HEK293 (cell line): Measurements from ENCODE around the gene EIF4EBP3.

Experiments used
- CTCF ChIA-PET: fragments of 350-600 bp; formaldehyde crosslinking; extraction: SDS; loops from one replicate; lab custom pipeline; 2021; ENCODE audit warnings: antibody characterized with exemption; lab: Yijun Ruan, JAX
- POLR2A ChIA-PET: fragments of 300-600 bp; formaldehyde crosslinking; extraction: SDS; loops from one replicate; lab custom pipeline; 2020; ENCODE audit warnings: antibody characterized with exemption, inconsistent platforms; lab: Yijun Ruan, JAX
- H3K27ac ChIP-seq: fragments of 200-500 bp; sonication (Bioruptor generic); 2 replicates; pipeline ENCODE4 v1.5.1; 2014; ENCODE audit warnings: low read depth, low read length, control low read depth, inconsistent platforms; ENCODE audit errors: extremely low read depth
- H3K36me3 ChIP-seq, 2 experiments: fragments of 200-500 bp in 1 of 2; sonication (Bioruptor generic) in 1 of 2; 1 replicate in 1 of 2; 2 replicates in 1 of 2; pipeline ENCODE4 v1.5.1; 2014 to 2017; ENCODE audit warnings: inconsistent platforms in 2 of 2, low read length in 2 of 2; ENCODE audit not compliant: control insufficient read depth in 2 of 2, insufficient read depth in 1 of 2
- H3K4me1 ChIP-seq: fragments of 200-500 bp; sonication (Bioruptor generic); 2 replicates; pipeline ENCODE4 v1.5.1; 2014; ENCODE audit warnings: mild to moderate bottlenecking, low read length, inconsistent platforms; ENCODE audit not compliant: control insufficient read depth, insufficient read depth
- H3K4me3 ChIP-seq: 2 replicates; pipeline ENCODE4 v1.5.1; 2011; ENCODE audit warnings: low read depth, mild to moderate bottlenecking, control low read depth, low read length, moderate library complexity
- H3K9me3 ChIP-seq: fragments of 200-500 bp; sonication (Bioruptor generic); 2 replicates; pipeline ENCODE4 v1.5.1; 2014; ENCODE audit warnings: low read depth, low read length, inconsistent platforms; ENCODE audit not compliant: control insufficient read depth, insufficient read depth
- AEBP2 ChIP-seq: fragments of 450-650 bp; formaldehyde crosslinking; IDR thresholded peaks from 2 replicates; pipeline ENCODE4 v1.5.1; 2016; ENCODE audit warnings: missing biosample characterization, missing genetic modification characterization, borderline replicate concordance
- EGR2 ChIP-seq: fragments of 450-650 bp; formaldehyde crosslinking; IDR thresholded peaks from 2 replicates; pipeline ENCODE4 v1.5.1; 2016; ENCODE audit warnings: low read depth, missing biosample characterization, missing genetic modification characterization
- FEZF1 ChIP-seq: fragments of 450-650 bp; formaldehyde crosslinking; IDR thresholded peaks from 2 replicates; pipeline ENCODE4 v1.5.1; 2016; ENCODE audit warnings: missing biosample characterization, missing genetic modification characterization
- KLF16 ChIP-seq: fragments of 450-650 bp; formaldehyde crosslinking; IDR thresholded peaks from 2 replicates; pipeline ENCODE4 v1.5.1; 2017; ENCODE audit warnings: missing biosample characterization, missing genetic modification characterization
- OVOL3 ChIP-seq: fragments of 450-650 bp; formaldehyde crosslinking; IDR thresholded peaks from 2 replicates; pipeline ENCODE4 v1.5.1; 2016; ENCODE audit warnings: missing biosample characterization, missing genetic modification characterization
- RBAK ChIP-seq: fragments of 450-650 bp; formaldehyde crosslinking; IDR thresholded peaks from 2 replicates; pipeline ENCODE4 v1.5.1; 2016; ENCODE audit warnings: missing biosample characterization, missing genetic modification characterization
- REST ChIP-seq: fragments of 450-650 bp; formaldehyde crosslinking; IDR thresholded peaks from 2 replicates; pipeline ENCODE4 v1.5.1; 2016; ENCODE audit warnings: missing biosample characterization, missing genetic modification characterization
- SALL2 ChIP-seq: fragments of 450-650 bp; formaldehyde crosslinking; IDR thresholded peaks from 2 replicates; pipeline ENCODE4 v1.5.0; 2017; ENCODE audit warnings: missing biosample characterization, mild to moderate bottlenecking, missing genetic modification characterization, borderline replicate concordance
- WT1 ChIP-seq: fragments of 450-650 bp; formaldehyde crosslinking; IDR thresholded peaks from 2 replicates; pipeline ENCODE4 v1.5.1; 2016; ENCODE audit warnings: missing biosample characterization, missing genetic modification characterization
- ZBTB49 ChIP-seq: fragments of 450-650 bp; formaldehyde crosslinking; IDR thresholded peaks from 2 replicates; pipeline ENCODE4 v1.5.1; 2016; ENCODE audit warnings: missing biosample characterization, missing genetic modification characterization, low read depth
- ZBTB8A ChIP-seq: fragments of 450-650 bp; formaldehyde crosslinking; IDR thresholded peaks from 2 replicates; pipeline ENCODE4 v1.5.1; 2016; ENCODE audit warnings: missing biosample characterization, missing genetic modification characterization
- ZNF175 ChIP-seq: fragments of 450-650 bp; formaldehyde crosslinking; IDR thresholded peaks from 2 replicates; pipeline ENCODE4 v1.5.1; 2016; ENCODE audit warnings: missing biosample characterization, missing genetic modification characterization
- ZNF221 ChIP-seq: fragments of 450-650 bp; formaldehyde crosslinking; IDR thresholded peaks from 2 replicates; pipeline ENCODE4 v1.5.1; 2017; ENCODE audit warnings: missing biosample characterization, missing genetic modification characterization, borderline replicate concordance
- ZNF292 ChIP-seq: fragments of 450-650 bp; formaldehyde crosslinking; IDR thresholded peaks from 2 replicates; pipeline ENCODE4 v1.5.1; 2016; ENCODE audit warnings: low read depth, missing biosample characterization, missing genetic modification characterization, borderline replicate concordance
- ZNF311 ChIP-seq: fragments of 450-650 bp; formaldehyde crosslinking; IDR thresholded peaks from 2 replicates; pipeline ENCODE4 v1.5.1; 2017; ENCODE audit warnings: missing biosample characterization, missing genetic modification characterization, borderline replicate concordance
- ZNF366 ChIP-seq: fragments of 450-650 bp; formaldehyde crosslinking; conservative IDR thresholded peaks from 2 replicates; pipeline ENCODE4 v1.5.1; 2016; ENCODE audit warnings: missing biosample characterization, missing genetic modification characterization
- ZNF391 ChIP-seq: fragments of 450-650 bp; formaldehyde crosslinking; IDR thresholded peaks from 2 replicates; pipeline ENCODE4 v1.5.1; 2016; ENCODE audit warnings: low read depth, missing biosample characterization, missing genetic modification characterization, borderline replicate concordance
- ZNF416 ChIP-seq: fragments of 450-650 bp; formaldehyde crosslinking; IDR thresholded peaks from 2 replicates; pipeline ENCODE4 v1.5.1; 2016; ENCODE audit warnings: missing biosample characterization, missing genetic modification characterization
- ZNF510 ChIP-seq: fragments of 450-650 bp; formaldehyde crosslinking; IDR thresholded peaks from 2 replicates; pipeline ENCODE4 v1.5.1; 2018; ENCODE audit warnings: mild to moderate bottlenecking, missing genetic modification characterization, missing biosample characterization; ENCODE audit not compliant: insufficient replicate concordance
- ZNF514 ChIP-seq: fragments of 450-650 bp; formaldehyde crosslinking; IDR thresholded peaks from 2 replicates; pipeline ENCODE4 v1.5.1; 2016; ENCODE audit warnings: missing biosample characterization, missing genetic modification characterization
- ZNF548 ChIP-seq: fragments of 450-650 bp; formaldehyde crosslinking; IDR thresholded peaks from 2 replicates; pipeline ENCODE4 v1.5.1; 2016; ENCODE audit warnings: missing biosample characterization, missing genetic modification characterization
- ZNF600 ChIP-seq: fragments of 450-650 bp; formaldehyde crosslinking; IDR thresholded peaks from 2 replicates; pipeline ENCODE4 v1.5.1; 2016; ENCODE audit warnings: missing biosample characterization, missing genetic modification characterization
- ZNF629 ChIP-seq: fragments of 450-650 bp; formaldehyde crosslinking; IDR thresholded peaks from 2 replicates; pipeline ENCODE4 v1.5.1; 2017; ENCODE audit warnings: missing biosample characterization, missing genetic modification characterization
- ZNF654 ChIP-seq: fragments of 450-650 bp; formaldehyde crosslinking; IDR thresholded peaks from 2 replicates; pipeline ENCODE4 v1.5.1; 2016; ENCODE audit warnings: low read depth, missing biosample characterization, missing genetic modification characterization
- ZNF670 ChIP-seq: fragments of 450-650 bp; formaldehyde crosslinking; IDR thresholded peaks from 2 replicates; pipeline ENCODE4 v1.5.1; 2016; ENCODE audit warnings: missing biosample characterization, missing genetic modification characterization, low read depth
- ZNF707 ChIP-seq: fragments of 450-650 bp; formaldehyde crosslinking; IDR thresholded peaks from 2 replicates; pipeline ENCODE4 v1.5.1; 2016; ENCODE audit warnings: missing biosample characterization, missing genetic modification characterization
- ZNF768 ChIP-seq: fragments of 450-650 bp; formaldehyde crosslinking; IDR thresholded peaks from 2 replicates; pipeline ENCODE4 v1.5.1; 2018; ENCODE audit warnings: missing biosample characterization, mild to moderate bottlenecking, missing genetic modification characterization
- ZNF792 ChIP-seq: fragments of 450-650 bp; formaldehyde crosslinking; IDR thresholded peaks from 2 replicates; pipeline ENCODE4 v1.5.1; 2016; ENCODE audit warnings: missing biosample characterization, missing genetic modification characterization
- ZNF843 ChIP-seq: fragments of 450-650 bp; formaldehyde crosslinking; IDR thresholded peaks from 2 replicates; pipeline ENCODE4 v1.5.1; 2016; ENCODE audit warnings: missing biosample characterization, missing genetic modification characterization

The EIF4EBP3 gene

GRCh38 chr5:140574165-140574564 is 26.7 kb downstream of the EIF4EBP3 start (continued):
- no peak for TF ChIP-seq OVOL3 (tag by site-specific recombination)
- no peak for TF ChIP-seq ZNF514 (tag by site-specific recombination)

- Histone ChIP-seq H3K4me1 (no peaks in the 10 kb centered on the region), H3K27ac (no peak overlapping the region), H3K9me3 (no peaks in the 10 kb centered on the region), H3K4me3 (no peak overlapping the region), H3K36me3 (no peaks in the 10 kb centered on the region)
- TF ChIP-seq ZNF600 (tag by site-specific recombination) (no peak), REST (tag by site-specific recombination) (no peak), ZNF366 (no peak), ZNF707 (tag by site-specific recombination) (no peak), SALL2 (tag by site-specific recombination) (no peak), ZNF221 (no peak), ZBTB49 (tag by site-specific recombination) (no peak), ZNF792 (tag by site-specific recombination) (no peak), ZNF629 (tag by site-specific recombination) (no peak), ZNF654 (tag by site-specific recombination) (no peak), ZNF175 (tag by site-specific recombination) (no peak), ZNF416 (tag by site-specific recombination) (no peak), ZNF311 (tag by site-specific recombination) (no peak), WT1 (tag by site-specific recombination) (no peak), EGR2 (no peak), RBAK (tag by site-specific recombination) (no peak)
- ChIA-PET CTCF (interaction anchor here (1.1 to 1.3 kb wide), 3 partner anchors 14 to 143 kb away, joined by 4 read pairs; no protein-coding TSS in a partner anchor), POLR2A (no interaction called here)
These were observed 27.8 kb downstream of the EIF4EBP3 start for GRCh38 chr5:140575309-140575708.

- Histone ChIP-seq H3K4me3 (no peak overlapping the region), H3K27ac (no peak overlapping the region), H3K9me3 (no peaks in the 10 kb centered on the region), H3K36me3 (no peaks in the 10 kb centered on the region), H3K4me1 (no peaks in the 10 kb centered on the region)
- CTCF ChIA-PET = interaction anchor here (0.9 kb wide), 1 partner anchor 9 kb away, joined by 5 read pairs; no protein-coding TSS in a partner anchor
- POLR2A ChIA-PET = no interaction called here
- TF ChIP-seq ZNF292 (tag by site-specific recombination) = no peak
- TF ChIP-seq ZNF843 (tag by site-specific recombination) = no peak
- no peak for TF ChIP-seq ZNF768 (tag by site-specific recombination)
- TF ChIP-seq ZNF366 = no peak
- TF ChIP-seq ZNF548 (tag by site-specific recombination) = no peak
- no peak for TF ChIP-seq AEBP2 (tag by site-specific recombination)
- TF ChIP-seq ZBTB8A (tag by site-specific recombination) = no peak
- no peak for TF ChIP-seq ZNF510 (tag by site-specific recombination)
- no peak for TF ChIP-seq ZNF391 (tag by site-specific recombination)
- no peak for TF ChIP-seq KLF16
- no peak for TF ChIP-seq FEZF1
- TF ChIP-seq ZNF670 = no peak
These were observed 29.3 kb downstream of the EIF4EBP3 start for GRCh38 chr5:140576776-140577201.
